Liver (tissue), 9 donors: Measurements from ENCODE around the gene STYXL2. TPM values are rescaled to one million over a fixed set of nuclear protein-coding genes. Genes with fewer than 3 reads are reported as not detected.

Experiments
- DNase-seq: peaks from one replicate; pipeline ENCODE4 v3.0.0-alpha.2; 2017; ENCODE audit warnings: low spot score
- H3K27ac ChIP-seq, 2 donors: one replicate each; pipeline ENCODE4 v1.7.0; 2013; ENCODE audit warnings: inconsistent platforms in 2 of 2, low read length in 2 of 2, control low read depth in 1 of 2, low read depth in 1 of 2, mild to moderate bottlenecking in 1 of 2
- H3K27me3 ChIP-seq, 4 donors: one replicate each; pipeline versions ENCODE4 v1.6.1 to v1.7.0; 2013; ENCODE audit warnings: low read length in 3 of 4, inconsistent platforms in 1 of 4, mild to moderate bottlenecking in 1 of 4, moderate library complexity in 1 of 4; ENCODE audit not compliant: control insufficient read depth in 4 of 4, insufficient read depth in 4 of 4
- H3K36me3 ChIP-seq, 4 donors: one replicate each; pipeline versions ENCODE4 v1.6.1 to v1.7.0; 2013; ENCODE audit warnings: low read length in 3 of 4, mild to moderate bottlenecking in 3 of 4, low read depth in 1 of 4, moderate library complexity in 1 of 4; ENCODE audit not compliant: control insufficient read depth in 4 of 4, insufficient read depth in 3 of 4
- H3K4me1 ChIP-seq, 4 donors: one replicate each; pipeline versions ENCODE4 v1.6.1 to v1.7.0; 2013; ENCODE audit warnings: low read length in 3 of 4, mild to moderate bottlenecking in 3 of 4, moderate library complexity in 1 of 4; ENCODE audit not compliant: control insufficient read depth in 4 of 4, insufficient read depth in 4 of 4
- H3K4me3 ChIP-seq, 3 donors: one replicate each; pipeline versions ENCODE4 v1.6.1 to v1.7.0; 2013; ENCODE audit warnings: low read length in 3 of 3, control low read depth in 1 of 3, low read depth in 1 of 3, mild to moderate bottlenecking in 1 of 3
- H3K9ac ChIP-seq, 2 donors: one replicate each; pipeline ENCODE4 v1.7.0; 2013; ENCODE audit warnings: low read length in 2 of 2, mild to moderate bottlenecking in 2 of 2, moderate library complexity in 2 of 2, control low read depth in 1 of 2, low read depth in 1 of 2
- H3K9me3 ChIP-seq, 4 donors: one replicate each; pipeline versions ENCODE4 v1.6.1 to v1.7.0; 2013; ENCODE audit warnings: low read length in 3 of 4; ENCODE audit not compliant: control insufficient read depth in 4 of 4
- EGR1 ChIP-seq, 2 donors: IDR thresholded peaks; 2 replicates each; pipeline ENCODE4 v1.6.1; 2016 to 2018; ENCODE audit warnings: antibody characterized with exemption in 2 of 2, low read depth in 2 of 2
- FOXA1 ChIP-seq: IDR thresholded peaks from 2 replicates; pipeline ENCODE4 v1.6.1; 2016; ENCODE audit warnings: antibody characterized with exemption
- FOXA2 ChIP-seq: IDR thresholded peaks from 2 replicates; pipeline ENCODE4 v1.6.1; 2016; ENCODE audit warnings: antibody characterized with exemption
- GABPA ChIP-seq, 2 donors: IDR thresholded peaks in 1 of 2; conservative IDR thresholded peaks in 1 of 2; 2 replicates each; pipeline ENCODE4 v1.6.1; 2016; ENCODE audit warnings: antibody characterized with exemption in 2 of 2, mild to moderate bottlenecking in 1 of 2, moderate library complexity in 1 of 2
- HNF4A ChIP-seq, 2 donors: conservative IDR thresholded peaks; 2 replicates each; pipeline ENCODE4 v1.6.1; 2016; ENCODE audit warnings: antibody characterized with exemption in 2 of 2, mild to moderate bottlenecking in 2 of 2
- HNF4G ChIP-seq: IDR thresholded peaks from 2 replicates; pipeline ENCODE4 v1.6.1; 2016; ENCODE audit warnings: antibody characterized with exemption
- JUND ChIP-seq, 2 donors: IDR thresholded peaks; 2 replicates each; pipeline ENCODE4 v1.6.1; 2016; ENCODE audit warnings: antibody characterized with exemption in 2 of 2
- NR2F2 ChIP-seq: IDR thresholded peaks from 2 replicates; pipeline ENCODE4 v1.6.1; 2016; ENCODE audit warnings: antibody characterized with exemption
- RAD21 ChIP-seq, 2 donors: IDR thresholded peaks; 2 replicates each; pipeline ENCODE4 v1.6.1; 2016; ENCODE audit warnings: antibody characterized with exemption in 2 of 2, mild to moderate bottlenecking in 2 of 2
- RXRA ChIP-seq, 2 donors: IDR thresholded peaks; 2 replicates each; pipeline ENCODE4 v1.6.1; 2017 to 2018; ENCODE audit warnings: antibody characterized with exemption in 2 of 2, mild to moderate bottlenecking in 1 of 2
- SP1 ChIP-seq: IDR thresholded peaks from 2 replicates; pipeline ENCODE4 v1.6.1; 2018; ENCODE audit warnings: antibody characterized with exemption, mild to moderate bottlenecking
- TAF1 ChIP-seq: conservative IDR thresholded peaks from 2 replicates; pipeline ENCODE4 v1.6.1; 2016; ENCODE audit warnings: antibody characterized with exemption, mild to moderate bottlenecking
- YY1 ChIP-seq: IDR thresholded peaks from 2 replicates; pipeline ENCODE4 v1.6.1; 2016; ENCODE audit warnings: antibody characterized with exemption, mild to moderate bottlenecking
- WGBS: extraction: QIAGEN DNeasy Blood & Tissue Kit; methylation state at CpG from one replicate; pipeline ENCODE4 v1.1.7; 2013; 5-methylcytosine and 5-hydroxymethylcytosine counted together
- polyA plus RNA-seq, 2 donors: library from polyadenylated mRNA; stranded (reverse) in 1 of 2; unstranded in 1 of 2; fragments of 200-250 nt in 1 of 2; fragments of >200 nt in 1 of 2; fragmentation: Nextera tagmentation in 1 of 2; extraction: Ambion mirVana in 1 of 2; gene quantifications; one replicate each; pipeline versions ENCODE4 v1.2.1 to v1.2.3, GENCODE V29; 2013 to 2015
- total RNA-seq, 2 donors: library from RNA; depleted of rRNA; stranded (reverse); fragments of >200 nt; gene quantifications; one replicate each; pipeline ENCODE4 v1.2.3, GENCODE V29; 2014
- TF ChIP-seq, protein P1 (sequence below): IDR thresholded peaks from 2 replicates; pipeline ENCODE4 v1.6.1; 2016; ENCODE audit warnings: antibody characterized with exemption
- TF ChIP-seq, protein P2 (sequence below): IDR thresholded peaks from 2 replicates; pipeline ENCODE4 v1.6.1; 2016; ENCODE audit warnings: antibody characterized with exemption, mild to moderate bottlenecking
- TF ChIP-seq, protein P3 (sequence below): IDR thresholded peaks from 2 replicates; pipeline ENCODE4 v1.6.1; 2016; ENCODE audit warnings: antibody characterized with exemption
- TF ChIP-seq, protein P4 (sequence below): fragments of 150-350 bp; IDR thresholded peaks from 2 replicates; pipeline ENCODE4 v1.5.1; 2017; ENCODE audit warnings: improper control_type of control experiment, low read depth, low read length; ENCODE audit not compliant: missing input control
- TF ChIP-seq, protein P5 (sequence below): IDR thresholded peaks from 2 replicates; pipeline ENCODE4 v1.6.1; 2016; ENCODE audit warnings: antibody characterized with exemption
- donor health status: healthy.
- donor health status: healthy.
- donor health status: healthy.
- donor health status: healthy.
- donor health status: healthy.

The STYXL2 gene
- total and polyA plus RNA-seq, 4 donors: 0.28 TPM; not detected in 3

DNA sequence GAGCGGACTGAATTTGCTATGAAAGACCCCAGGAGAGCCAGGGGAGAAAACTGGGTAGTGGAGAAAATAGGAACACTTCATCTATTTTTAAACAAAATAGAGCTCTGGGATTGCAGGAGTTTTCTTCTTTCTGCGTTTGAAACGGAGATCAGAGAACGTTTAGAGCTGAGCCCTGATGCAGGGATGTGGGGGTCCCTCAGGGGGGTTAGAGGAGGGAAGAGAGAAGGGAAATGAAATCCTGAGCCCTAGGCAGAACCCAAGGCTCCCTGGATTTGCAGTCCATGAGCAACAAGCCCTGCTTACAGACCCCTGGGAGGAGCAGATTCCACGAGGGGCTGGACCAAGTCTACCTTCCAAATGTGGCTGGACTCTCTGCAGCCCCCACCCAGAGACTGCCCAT, 21.8 kb downstream of the STYXL2 start:
- no peak for TF ChIP-seq NR2F2
- TF ChIP-seq HNF4A (conservative IDR thresholded peaks at IDR 0.05): no peak
- no peak for TF ChIP-seq TAF1
- no peak for TF ChIP-seq GABPA (IDR thresholded peaks at IDR 0.05 in 1 of 2, conservative IDR thresholded peaks at IDR 0.05 in 1 of 2)
- TF ChIP-seq, protein P1, sequence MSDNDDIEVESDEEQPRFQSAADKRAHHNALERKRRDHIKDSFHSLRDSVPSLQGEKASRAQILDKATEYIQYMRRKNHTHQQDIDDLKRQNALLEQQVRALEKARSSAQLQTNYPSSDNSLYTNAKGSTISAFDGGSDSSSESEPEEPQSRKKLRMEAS: no peak
- TF ChIP-seq RXRA (IDR thresholded peaks at IDR 0.05): no peak
- no peak for TF ChIP-seq HNF4G
- TF ChIP-seq JUND (IDR thresholded peaks at IDR 0.05): no peak
- TF ChIP-seq RAD21 (IDR thresholded peaks at IDR 0.05): no peak
- TF ChIP-seq, protein P2, sequence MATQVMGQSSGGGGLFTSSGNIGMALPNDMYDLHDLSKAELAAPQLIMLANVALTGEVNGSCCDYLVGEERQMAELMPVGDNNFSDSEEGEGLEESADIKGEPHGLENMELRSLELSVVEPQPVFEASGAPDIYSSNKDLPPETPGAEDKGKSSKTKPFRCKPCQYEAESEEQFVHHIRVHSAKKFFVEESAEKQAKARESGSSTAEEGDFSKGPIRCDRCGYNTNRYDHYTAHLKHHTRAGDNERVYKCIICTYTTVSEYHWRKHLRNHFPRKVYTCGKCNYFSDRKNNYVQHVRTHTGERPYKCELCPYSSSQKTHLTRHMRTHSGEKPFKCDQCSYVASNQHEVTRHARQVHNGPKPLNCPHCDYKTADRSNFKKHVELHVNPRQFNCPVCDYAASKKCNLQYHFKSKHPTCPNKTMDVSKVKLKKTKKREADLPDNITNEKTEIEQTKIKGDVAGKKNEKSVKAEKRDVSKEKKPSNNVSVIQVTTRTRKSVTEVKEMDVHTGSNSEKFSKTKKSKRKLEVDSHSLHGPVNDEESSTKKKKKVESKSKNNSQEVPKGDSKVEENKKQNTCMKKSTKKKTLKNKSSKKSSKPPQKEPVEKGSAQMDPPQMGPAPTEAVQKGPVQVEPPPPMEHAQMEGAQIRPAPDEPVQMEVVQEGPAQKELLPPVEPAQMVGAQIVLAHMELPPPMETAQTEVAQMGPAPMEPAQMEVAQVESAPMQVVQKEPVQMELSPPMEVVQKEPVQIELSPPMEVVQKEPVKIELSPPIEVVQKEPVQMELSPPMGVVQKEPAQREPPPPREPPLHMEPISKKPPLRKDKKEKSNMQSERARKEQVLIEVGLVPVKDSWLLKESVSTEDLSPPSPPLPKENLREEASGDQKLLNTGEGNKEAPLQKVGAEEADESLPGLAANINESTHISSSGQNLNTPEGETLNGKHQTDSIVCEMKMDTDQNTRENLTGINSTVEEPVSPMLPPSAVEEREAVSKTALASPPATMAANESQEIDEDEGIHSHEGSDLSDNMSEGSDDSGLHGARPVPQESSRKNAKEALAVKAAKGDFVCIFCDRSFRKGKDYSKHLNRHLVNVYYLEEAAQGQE: no peak
- no peak for TF ChIP-seq EGR1 (IDR thresholded peaks at IDR 0.05; ENCODE audit: low read depth in 2 of 2)
- no peak for TF ChIP-seq FOXA1
- TF ChIP-seq, protein P3, sequence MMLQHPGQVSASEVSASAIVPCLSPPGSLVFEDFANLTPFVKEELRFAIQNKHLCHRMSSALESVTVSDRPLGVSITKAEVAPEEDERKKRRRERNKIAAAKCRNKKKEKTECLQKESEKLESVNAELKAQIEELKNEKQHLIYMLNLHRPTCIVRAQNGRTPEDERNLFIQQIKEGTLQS: no peak
- TF ChIP-seq, protein P4, sequence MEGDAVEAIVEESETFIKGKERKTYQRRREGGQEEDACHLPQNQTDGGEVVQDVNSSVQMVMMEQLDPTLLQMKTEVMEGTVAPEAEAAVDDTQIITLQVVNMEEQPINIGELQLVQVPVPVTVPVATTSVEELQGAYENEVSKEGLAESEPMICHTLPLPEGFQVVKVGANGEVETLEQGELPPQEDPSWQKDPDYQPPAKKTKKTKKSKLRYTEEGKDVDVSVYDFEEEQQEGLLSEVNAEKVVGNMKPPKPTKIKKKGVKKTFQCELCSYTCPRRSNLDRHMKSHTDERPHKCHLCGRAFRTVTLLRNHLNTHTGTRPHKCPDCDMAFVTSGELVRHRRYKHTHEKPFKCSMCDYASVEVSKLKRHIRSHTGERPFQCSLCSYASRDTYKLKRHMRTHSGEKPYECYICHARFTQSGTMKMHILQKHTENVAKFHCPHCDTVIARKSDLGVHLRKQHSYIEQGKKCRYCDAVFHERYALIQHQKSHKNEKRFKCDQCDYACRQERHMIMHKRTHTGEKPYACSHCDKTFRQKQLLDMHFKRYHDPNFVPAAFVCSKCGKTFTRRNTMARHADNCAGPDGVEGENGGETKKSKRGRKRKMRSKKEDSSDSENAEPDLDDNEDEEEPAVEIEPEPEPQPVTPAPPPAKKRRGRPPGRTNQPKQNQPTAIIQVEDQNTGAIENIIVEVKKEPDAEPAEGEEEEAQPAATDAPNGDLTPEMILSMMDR: no peak
- TF ChIP-seq YY1: no peak
- no peak for TF ChIP-seq FOXA2
- TF ChIP-seq, protein P5, sequence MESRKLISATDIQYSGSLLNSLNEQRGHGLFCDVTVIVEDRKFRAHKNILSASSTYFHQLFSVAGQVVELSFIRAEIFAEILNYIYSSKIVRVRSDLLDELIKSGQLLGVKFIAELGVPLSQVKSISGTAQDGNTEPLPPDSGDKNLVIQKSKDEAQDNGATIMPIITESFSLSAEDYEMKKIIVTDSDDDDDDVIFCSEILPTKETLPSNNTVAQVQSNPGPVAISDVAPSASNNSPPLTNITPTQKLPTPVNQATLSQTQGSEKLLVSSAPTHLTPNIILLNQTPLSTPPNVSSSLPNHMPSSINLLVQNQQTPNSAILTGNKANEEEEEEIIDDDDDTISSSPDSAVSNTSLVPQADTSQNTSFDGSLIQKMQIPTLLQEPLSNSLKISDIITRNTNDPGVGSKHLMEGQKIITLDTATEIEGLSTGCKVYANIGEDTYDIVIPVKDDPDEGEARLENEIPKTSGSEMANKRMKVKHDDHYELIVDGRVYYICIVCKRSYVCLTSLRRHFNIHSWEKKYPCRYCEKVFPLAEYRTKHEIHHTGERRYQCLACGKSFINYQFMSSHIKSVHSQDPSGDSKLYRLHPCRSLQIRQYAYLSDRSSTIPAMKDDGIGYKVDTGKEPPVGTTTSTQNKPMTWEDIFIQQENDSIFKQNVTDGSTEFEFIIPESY: no peak
- no peak for TF ChIP-seq SP1
- WGBS: 63% methylated on average over 5 of the region's 5 CpGs
- no peaks in the 10 kb centered on the region for H3K36me3 ChIP-seq

More for the DNA sequence above, 21.8 kb downstream of the STYXL2 start:
- Histone ChIP-seq H3K4me3 (no peak overlapping the region), H3K4me1 (no peaks in the 10 kb centered on the region), H3K27me3 (peaks cover 0 to 3% (median 0%) of the 10 kb centered on the region in 4 donors), H3K9me3 (no peaks in the 10 kb centered on the region), H3K9ac (no peak overlapping the region), H3K27ac (no peak overlapping the region)
- DNase-seq: no peak
